ENCODE data around the gene BGLAP. TPM values are rescaled to one million over a fixed set of nuclear protein-coding genes. Genes with fewer than 3 reads are reported as not detected.
A peak's percentile ranks its signal among the peaks of the same experiment; 100 is the strongest.

BGLAP gene
- total RNA-seq (ENCODE audit: unreplicated experiment) = not detected
- long read RNA-seq = 0 reads

- H3K4me1 Mint-ChIP-seq (ENCODE audit: low read depth, unreplicated experiment) = peaks cover 2% of the 10 kb centered on the region
- no peaks in the 10 kb centered on the region for H3K36me3 Mint-ChIP-seq (ENCODE audit: unreplicated experiment)
- no peak within 1 kb of the TSS for H3K4me3 Mint-ChIP-seq (ENCODE audit: unreplicated experiment)
- peak within 1 kb of the TSS; percentile 3 for H3K27ac Mint-ChIP-seq (ENCODE audit: unreplicated experiment)
- no peak for DNase-seq
- no peaks in the 10 kb centered on the region for H3K9me3 Mint-ChIP-seq (ENCODE audit: unreplicated experiment)
- peaks cover 20% of the 10 kb centered on the region for H3K27me3 Mint-ChIP-seq (ENCODE audit: unreplicated experiment)
- no peak for TF ChIP-seq CTCF (IDR thresholded peaks at IDR 0.05; ENCODE audit: partially characterized antibody, unreplicated experiment)
Measured at GRCh38 chr1:156241926-156242325, at the start of gene BGLAP. Gene BGLAP, plus strand, starts transcription at chr1:156242184. Its CDS starts 48 bp downstream, at chr1:156242232.

- H3K36me3 Mint-ChIP-seq (ENCODE audit: unreplicated experiment) = no peaks in the 10 kb centered on the region
- peaks cover 16% of the 10 kb centered on the region for H3K4me1 Mint-ChIP-seq (ENCODE audit: low read depth, unreplicated experiment)
- no peak for DNase-seq
- H3K9me3 Mint-ChIP-seq (ENCODE audit: unreplicated experiment) = peaks cover 5% of the 10 kb centered on the region
- H3K27ac Mint-ChIP-seq (ENCODE audit: unreplicated experiment) = peak overlapping the region; percentile 0
- peaks cover 4% of the 10 kb centered on the region for H3K27me3 Mint-ChIP-seq (ENCODE audit: unreplicated experiment)
- H3K4me3 Mint-ChIP-seq (ENCODE audit: unreplicated experiment) = peak overlapping the region; percentile 99
- TF ChIP-seq CTCF (IDR thresholded peaks at IDR 0.05; ENCODE audit: partially characterized antibody, unreplicated experiment) = no peak
Measured at GRCh38 chr1:156193208-156193487, 48.8 kb upstream of the BGLAP start.

- Mint-ChIP-seq H3K4me1 (ENCODE audit: low read depth, unreplicated experiment) (peaks cover 16% of the 10 kb centered on the region), H3K9me3 (ENCODE audit: unreplicated experiment) (peaks cover 5% of the 10 kb centered on the region), H3K27me3 (ENCODE audit: unreplicated experiment) (peaks cover 4% of the 10 kb centered on the region), H3K27ac (ENCODE audit: unreplicated experiment) (peak within 1 kb of the TSS; percentile 84), H3K36me3 (ENCODE audit: unreplicated experiment) (no peaks in the 10 kb centered on the region), H3K4me3 (ENCODE audit: unreplicated experiment) (peak within 1 kb of the TSS; percentile 99)
- peak; percentile 85 for TF ChIP-seq CTCF (IDR thresholded peaks at IDR 0.05; ENCODE audit: partially characterized antibody, unreplicated experiment)
- DNase-seq = peak; percentile 94
Measured at GRCh38 chr1:156193488-156194299, 48.3 kb upstream of the BGLAP start, which contains the start of gene SLC25A44. Gene SLC25A44, plus strand, starts transcription at chr1:156194104. Its CDS starts 5,744 bp downstream, at chr1:156199848.

GRCh38 chr1:156194300-156194652 is 47.7 kb upstream of the BGLAP start:
- Mint-ChIP-seq H3K27me3 (ENCODE audit: unreplicated experiment) (peaks cover 4% of the 10 kb centered on the region), H3K36me3 (ENCODE audit: unreplicated experiment) (no peaks in the 10 kb centered on the region), H3K27ac (ENCODE audit: unreplicated experiment) (peak overlapping the region; percentile 84), H3K9me3 (ENCODE audit: unreplicated experiment) (peaks cover 5% of the 10 kb centered on the region), H3K4me1 (ENCODE audit: low read depth, unreplicated experiment) (peaks cover 16% of the 10 kb centered on the region), H3K4me3 (ENCODE audit: unreplicated experiment) (peak overlapping the region; percentile 99)
- DNase-seq = no peak
- no peak for TF ChIP-seq CTCF (IDR thresholded peaks at IDR 0.05; ENCODE audit: partially characterized antibody, unreplicated experiment)

GRCh38 chr1:156195853-156196252 is 46.1 kb upstream of the BGLAP start:
- Mint-ChIP-seq H3K4me3 (ENCODE audit: unreplicated experiment) (peak overlapping the region; percentile 99), H3K9me3 (ENCODE audit: unreplicated experiment) (peaks cover 5% of the 10 kb centered on the region), H3K27ac (ENCODE audit: unreplicated experiment) (peak overlapping the region; percentile 72), H3K4me1 (ENCODE audit: low read depth, unreplicated experiment) (peaks cover 16% of the 10 kb centered on the region), H3K36me3 (ENCODE audit: unreplicated experiment) (no peaks in the 10 kb centered on the region), H3K27me3 (ENCODE audit: unreplicated experiment) (peaks cover 4% of the 10 kb centered on the region)
- no peak for TF ChIP-seq CTCF (IDR thresholded peaks at IDR 0.05; ENCODE audit: partially characterized antibody, unreplicated experiment)
- no peak for DNase-seq

Measured in glutamatergic neuron (in vitro differentiated cells).